ENCODE measurements around the gene KSR1. TPM values are rescaled to one million over a fixed set of nuclear protein-coding genes. Genes with fewer than 3 reads are reported as not detected.
"Not testable (repeated sequence)": the region's sequence is repeated elsewhere in the genome, so short reads cannot be mapped to it uniquely, and the experiment has no call there.

KSR1 gene
- total RNA-seq, 4 donors from 2014 or later = 26.6 to 64.4 (median 42.2) TPM

- Histone ChIP-seq H3K4me3 (peak overlapping the region; percentile 41 to 62 (median 52)), H3K27ac (peak overlapping the region; percentile 77 to 90 (median 83)), H3K36me3 (no peaks in the 10 kb centered on the region), H3K27me3 (no peaks in the 10 kb centered on the region), H3K4me1 (peaks cover 0 to 52% (median 8%) of the 10 kb centered on the region in 4 donors), H3K9me3 (no peaks in the 10 kb centered on the region)
- DNase-seq = no peak
- TF ChIP-seq POLR2A (IDR thresholded peaks at IDR 0.05) = no peak
- TF ChIP-seq CTCF (IDR thresholded peaks at IDR 0.05) = no peak
Observed at GRCh38 chr17:27631897-27632725, 175.9 kb downstream of the KSR1 start.

GRCh38 chr17:27632766-27633165 lies 176.5 kb downstream of the KSR1 start:
- peaks cover 0 to 57% (median 8%) of the 10 kb centered on the region in 4 donors for H3K4me1 ChIP-seq
- not testable (repeated sequence) for H3K27me3 ChIP-seq, H3K36me3 ChIP-seq, H3K9me3 ChIP-seq
- H3K27ac ChIP-seq = peak overlapping the region; percentile 77 to 90 (median 83)
- peak overlapping the region in 2 of 4 donors; percentile 60 to 62 for H3K4me3 ChIP-seq
- peak in 2 of 3 donors; percentile 31 to 70 for DNase-seq

GRCh38 chr17:27633312-27634025 lies 177.2 kb downstream of the KSR1 start:
- peak overlapping the region; percentile 77 to 90 (median 83) for H3K27ac ChIP-seq
- peaks cover 0 to 57% (median 8%) of the 10 kb centered on the region in 4 donors for H3K4me1 ChIP-seq
- TF ChIP-seq POLR2A (IDR thresholded peaks at IDR 0.05) (no peak), CTCF (IDR thresholded peaks at IDR 0.05) (no peak)
- H3K27me3 ChIP-seq = no peaks in the 10 kb centered on the region
- H3K9me3 ChIP-seq = no peaks in the 10 kb centered on the region
- H3K36me3 ChIP-seq = no peaks in the 10 kb centered on the region
- no peak for DNase-seq
- H3K4me3 ChIP-seq = no peak overlapping the region

- H3K4me3 ChIP-seq = no peak overlapping the region
- peaks cover 0 to 57% (median 8%) of the 10 kb centered on the region in 4 donors for H3K4me1 ChIP-seq
- no peak for DNase-seq
- H3K27ac ChIP-seq = peak overlapping the region; percentile 77 to 90 (median 83)
- TF ChIP-seq POLR2A (IDR thresholded peaks at IDR 0.05) = no peak
- no peak for TF ChIP-seq CTCF (IDR thresholded peaks at IDR 0.05)
- H3K27me3 ChIP-seq = no peaks in the 10 kb centered on the region
- peaks cover 0 to 2% (median 0%) of the 10 kb centered on the region in 3 donors for H3K36me3 ChIP-seq
- no peaks in the 10 kb centered on the region for H3K9me3 ChIP-seq
Observed at GRCh38 chr17:27634026-27634335, 177.7 kb downstream of the KSR1 start.

GRCh38 chr17:27634776-27635175 lies 178.5 kb downstream of the KSR1 start:
- Histone ChIP-seq H3K9me3 (no peaks in the 10 kb centered on the region), H3K4me3 (no peak overlapping the region), H3K27ac (peak overlapping the region in 2 of 4 donors; percentile 35 to 77), H3K36me3 (peaks cover 0 to 10% (median 0%) of the 10 kb centered on the region in 3 donors), H3K4me1 (peaks cover 0 to 57% (median 8%) of the 10 kb centered on the region in 4 donors), H3K27me3 (no peaks in the 10 kb centered on the region)
- DNase-seq = no peak
- no peak for TF ChIP-seq CTCF (IDR thresholded peaks at IDR 0.05)
- no peak for TF ChIP-seq POLR2A (IDR thresholded peaks at IDR 0.05)

All from Peyer's patch (tissue), 4 donors.